Spleen (tissue), 11 donors: ENCODE results near the gene TMPRSS11D. TPM values are rescaled to one million over a fixed set of nuclear protein-coding genes. Genes with fewer than 3 reads are reported as not detected.
A peak's percentile ranks its signal among the peaks of the same experiment; 100 is the strongest.

ENCODE experiments used
- DNase-seq: peaks from one replicate; pipeline ENCODE4 v3.0.0-alpha.2; 2020
- H3K27ac ChIP-seq, 8 donors: fragments of 200-600 bp; sonication (generic) in 7 of 8; 1 replicate in 4 of 8; 2 replicates in 4 of 8; pipeline versions ENCODE4 v1.5.0 to v1.8.0; 2016 to 2021; ENCODE audit warnings: inconsistent platforms in 4 of 8, mild to moderate bottlenecking in 4 of 8, moderate library complexity in 1 of 8
- H3K27me3 ChIP-seq, 7 donors: fragments of 200-600 bp; sonication (generic) in 6 of 7; replicated peaks in 1 of 7; 1 replicate in 4 of 7; 2 replicates in 3 of 7; pipeline versions ENCODE4 v1.5.0 to v1.8.0; 2016 to 2021; ENCODE audit warnings: inconsistent platforms in 3 of 7, mild to moderate bottlenecking in 1 of 7
- H3K36me3 ChIP-seq, 6 donors: fragments of 200-600 bp; sonication (generic) in 5 of 6; 1 replicate in 4 of 6; 2 replicates in 2 of 6; pipeline versions ENCODE4 v1.5.0 to v1.8.0; 2016 to 2021; ENCODE audit warnings: inconsistent platforms in 2 of 6
- H3K4me1 ChIP-seq, 6 donors: fragments of 200-600 bp; sonication (generic) in 5 of 6; 1 replicate in 3 of 6; 2 replicates in 3 of 6; pipeline versions ENCODE4 v1.5.0 to v1.8.0; 2016 to 2021; ENCODE audit warnings: inconsistent platforms in 3 of 6
- H3K4me3 ChIP-seq, 8 donors: fragments of 200-600 bp; sonication (generic) in 7 of 8; 1 replicate in 4 of 8; 2 replicates in 4 of 8; pipeline versions ENCODE4 v1.5.0 to v1.8.0; 2016 to 2021; ENCODE audit warnings: inconsistent platforms in 4 of 8, mild to moderate bottlenecking in 4 of 8, moderate library complexity in 2 of 8
- H3K9me3 ChIP-seq, 8 donors: fragments of 200-600 bp; sonication (generic) in 7 of 8; 1 replicate in 4 of 8; 2 replicates in 4 of 8; pipeline versions ENCODE4 v1.5.0 to v1.8.0; 2016 to 2021; ENCODE audit warnings: inconsistent platforms in 4 of 8
- CTCF ChIP-seq, 11 experiments: fragments of 200-600 bp in 7 of 11; fragments of 450-650 bp in 4 of 11; sonication (generic) in 4 of 11; IDR thresholded peaks in 8 of 11; conservative IDR thresholded peaks in 3 of 11; 1 replicate in 7 of 11; 2 replicates in 4 of 11; pipeline versions ENCODE4 v1.4.0 to v1.8.0; 2016 to 2021; ENCODE audit warnings: antibody characterized with exemption in 11 of 11, inconsistent platforms in 4 of 11, mild to moderate bottlenecking in 1 of 11
- POLR2A ChIP-seq, 3 donors: fragments of 450-650 bp; IDR thresholded peaks; one replicate each; pipeline ENCODE4 v1.5.1; 2017; ENCODE audit warnings: antibody characterized with exemption in 3 of 3, mild to moderate bottlenecking in 1 of 3
- POLR2AphosphoS5 ChIP-seq, 3 donors: sonication (generic); formaldehyde crosslinking; IDR thresholded peaks; one replicate each; pipeline ENCODE4 v1.5.1; 2017; ENCODE audit warnings: antibody characterized with exemption in 3 of 3
- WGBS, 5 donors: extraction: QIAGEN DNeasy Blood & Tissue Kit in 3 of 5; methylation state at CpG; one replicate each; pipeline versions ENCODE4 v1.1.5 to v1.1.7; 2013 to 2018; 5-methylcytosine and 5-hydroxymethylcytosine counted together
- intact Hi-C: fragments of 100-400 bp; cut with DNase I; formaldehyde crosslinking; loops from one replicate; pipeline ENCODE4 v1.15.0; 2023; ENCODE audit warnings: low total_unique reads
- polyA plus RNA-seq, 3 donors: library from polyadenylated mRNA; stranded (reverse); fragments of 200-250 nt; gene quantifications; one replicate each; pipeline ENCODE4 v1.2.1, GENCODE V29; 2013
- total RNA-seq, 7 donors: library from RNA; depleted of rRNA in 3 of 7; stranded (reverse); fragments of >200 nt in 3 of 7; fragmentation: NEBNext Ultra II Directional in 4 of 7; extraction: Animal tissue kit (Norgen Biotek cat#: 25700) in 4 of 7; gene quantifications; one replicate each; pipeline versions ENCODE4 v1.1.0 to v1.2.1, GENCODE V29; 2016 to 2021
- donor health status: healthy with polysubstance abuse.
- donor health status: DM: no; HTN: no; CAD: no; lungs with moderate emphysema.
- donor health status: DM: no; HTN: no; CAD: no.
- donor health status: Bipolar disorder and iron deficiency.
- donor health status: healthy.
- donor health status: DM: no; HTN: no; CAD: no.
- donor health status: DM: yes; HTN: yes; CAD: no.

The TMPRSS11D gene
- total and polyA plus RNA-seq, 10 donors: 0.02 to 0.06 TPM; not detected in 8

- Histone ChIP-seq H3K4me3 (no peak overlapping the region), H3K27me3 (no peaks in the 10 kb centered on the region), H3K9me3 (peaks cover 0 to 11% (median 6%) of the 10 kb centered on the region in 8 donors), H3K27ac (no peak overlapping the region), H3K4me1 (no peaks in the 10 kb centered on the region), H3K36me3 (no peaks in the 10 kb centered on the region)
- TF ChIP-seq CTCF (IDR thresholded peaks at IDR 0.05 in 8 of 11, conservative IDR thresholded peaks at IDR 0.05 in 3 of 11) (no peak), POLR2A (IDR thresholded peaks at IDR 0.05) (no peak), POLR2AphosphoS5 (IDR thresholded peaks at IDR 0.05) (no peak)
- intact Hi-C loops: no loop called here
- DNase-seq: no peak
Observed at GRCh38 chr4:67899096-67899495, 15.3 kb upstream of the TMPRSS11D start.

- Histone ChIP-seq H3K27ac (no peak overlapping the region), H3K4me1 (no peaks in the 10 kb centered on the region), H3K9me3 (peaks cover 0 to 10% (median 3%) of the 10 kb centered on the region in 8 donors), H3K4me3 (no peak overlapping the region), H3K27me3 (no peaks in the 10 kb centered on the region), H3K36me3 (no peaks in the 10 kb centered on the region)
- TF ChIP-seq CTCF (IDR thresholded peaks at IDR 0.05 in 8 of 11, conservative IDR thresholded peaks at IDR 0.05 in 3 of 11) (no peak), POLR2A (IDR thresholded peaks at IDR 0.05) (no peak), POLR2AphosphoS5 (IDR thresholded peaks at IDR 0.05) (no peak)
- DNase-seq: no peak
- intact Hi-C loops: no loop called here
Observed at GRCh38 chr4:67897686-67898085, 13.9 kb upstream of the TMPRSS11D start.

DNA sequence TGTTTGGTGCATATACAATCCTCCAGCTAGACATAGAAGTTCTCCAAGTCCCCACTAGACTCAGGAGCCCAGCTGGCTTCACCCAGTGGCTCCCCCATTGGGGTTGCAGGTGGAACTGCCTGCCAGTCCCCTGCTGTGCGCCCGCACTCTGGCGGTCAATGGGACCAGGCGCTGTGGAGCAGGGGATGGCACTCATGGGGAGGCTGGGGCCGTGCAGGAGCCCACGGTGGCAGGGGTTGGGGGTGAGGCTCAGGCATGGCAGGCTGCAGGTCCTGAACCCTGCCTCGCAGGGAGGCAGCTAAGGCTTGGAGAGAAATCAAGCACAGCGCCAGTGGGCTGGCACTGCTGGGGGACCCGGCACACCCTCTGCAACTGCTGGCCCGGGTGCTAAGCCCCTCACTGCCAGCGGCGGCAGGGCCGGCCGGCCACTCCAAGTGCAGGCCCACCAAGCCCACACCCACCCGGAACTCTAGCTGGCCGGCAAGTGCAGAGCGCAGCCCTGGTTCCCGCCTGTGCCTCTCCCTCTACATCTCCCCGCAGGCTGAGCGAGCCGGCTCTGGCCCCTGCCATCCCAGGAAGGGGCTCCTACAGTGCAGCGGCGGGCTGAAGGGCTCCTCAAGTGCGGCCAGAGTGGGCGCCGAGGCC is 12.7 kb upstream of the TMPRSS11D start:
- intact Hi-C loops: no loop called here
- Histone ChIP-seq H3K4me1 (no peaks in the 10 kb centered on the region), H3K4me3 (no peak overlapping the region), H3K9me3 (peaks cover 0 to 10% (median 3%) of the 10 kb centered on the region in 8 donors), H3K27ac (no peak overlapping the region), H3K27me3 (no peaks in the 10 kb centered on the region), H3K36me3 (no peaks in the 10 kb centered on the region)
- DNase-seq: peak; percentile 74
- TF ChIP-seq CTCF (IDR thresholded peaks at IDR 0.05 in 8 of 11, conservative IDR thresholded peaks at IDR 0.05 in 3 of 11) (no peak), POLR2A (IDR thresholded peaks at IDR 0.05) (no peak), POLR2AphosphoS5 (IDR thresholded peaks at IDR 0.05) (no peak)
- WGBS, 5 donors: 94 to 98% (median 96%) methylated on average over 11 to 26 of the region's 26 CpGs

- Histone ChIP-seq H3K9me3 (peaks cover 0 to 10% (median 3%) of the 10 kb centered on the region in 8 donors), H3K36me3 (no peaks in the 10 kb centered on the region), H3K4me3 (no peak overlapping the region), H3K27ac (no peak overlapping the region), H3K27me3 (no peaks in the 10 kb centered on the region), H3K4me1 (no peaks in the 10 kb centered on the region)
- WGBS, 5 donors: 50 to 71% (median 59%) methylated on average over 1 of the region's 1 CpG
- intact Hi-C loops: no loop called here
- TF ChIP-seq POLR2AphosphoS5 (IDR thresholded peaks at IDR 0.05) (no peak), CTCF (IDR thresholded peaks at IDR 0.05 in 8 of 11, conservative IDR thresholded peaks at IDR 0.05 in 3 of 11) (no peak), POLR2A (IDR thresholded peaks at IDR 0.05) (no peak)
- no peak for DNase-seq
Observed at GRCh38 chr4:67894659-67895058, 10.9 kb upstream of the TMPRSS11D start.
